ENCODE measurements around the gene SLC1A2. TPM values are rescaled to one million over a fixed set of nuclear protein-coding genes. Genes with fewer than 3 reads are reported as not detected.

The SLC1A2 gene
- total RNA-seq, 1 experiment from 2014 or later: 0.50 TPM

GRCh38 chr11:35238882-35239281 is 180.5 kb downstream of the SLC1A2 start:
- Histone ChIP-seq H3K9me3 (ENCODE audit: control insufficient read depth, low read depth, low read length) (no peaks in the 10 kb centered on the region), H3K4ac (ENCODE audit: low read depth, low read length) (no peak overlapping the region), H3K23me2 (ENCODE audit: insufficient read length, low read depth, low read length, poor library complexity, severe bottlenecking) (no peaks in the 10 kb centered on the region), H2BK15ac (ENCODE audit: low read depth, low read length) (no peak overlapping the region), H2BK5ac (ENCODE audit: insufficient read length, low read length) (no peak overlapping the region), H3K4me1 (ENCODE audit: insufficient read depth, low read length) (peaks cover 1% of the 10 kb centered on the region; the same call in 1 of the 2 replicates), H3K9ac (ENCODE audit: extremely low read depth, insufficient read length, low read length) (no peak overlapping the region), H2BK120ac (ENCODE audit: low read depth, low read length, poor library complexity, severe bottlenecking) (no peak overlapping the region), H3K23ac (ENCODE audit: insufficient read length, low read depth, low read length) (no peak overlapping the region), H3K4me2 (ENCODE audit: insufficient read depth, insufficient read length, low read length) (no peak overlapping the region), H3K56ac (ENCODE audit: insufficient read length, low read depth, low read length) (no peak overlapping the region), H2BK12ac (ENCODE audit: insufficient read length, low read depth, low read length) (no peak overlapping the region), H4K5ac (ENCODE audit: insufficient read length, low read depth, low read length) (no peak overlapping the region), H3K27ac (ENCODE audit: insufficient read length, low read depth, low read length) (no peak overlapping the region), H3K18ac (ENCODE audit: insufficient read length, low read depth, low read length) (no peak overlapping the region), H2AFZ (ENCODE audit: low read length) (no peak overlapping the region), H3K14ac (ENCODE audit: insufficient read depth, low read length) (no peak overlapping the region), H3K27me3 (ENCODE audit: insufficient read depth, low read length) (no peaks in the 10 kb centered on the region), H4K91ac (ENCODE audit: insufficient read length, low read depth, low read length) (no peak overlapping the region), H4K20me1 (ENCODE audit: control insufficient read depth, insufficient read depth, insufficient read length) (no peaks in the 10 kb centered on the region), H3T11ph (ENCODE audit: low read length) (no peak overlapping the region), H2AK5ac (ENCODE audit: insufficient read length, low read length) (no peak overlapping the region), H4K8ac (replicated peaks; ENCODE audit: insufficient read length, low read depth, low read length) (no peak overlapping the region), H2BK20ac (ENCODE audit: low read depth, low read length, poor library complexity, severe bottlenecking) (no peak overlapping the region), H3K79me2 (ENCODE audit: insufficient read depth, low read length) (no peaks in the 10 kb centered on the region), H3K79me1 (ENCODE audit: insufficient read depth, low read depth, low read length, poor library complexity, severe bottlenecking) (no peaks in the 10 kb centered on the region)
- Mint-ChIP-seq H3K27ac (no peak overlapping the region), H3K4me3 (no peak overlapping the region), H3K27me3 (ENCODE audit: low read depth) (no peaks in the 10 kb centered on the region; the same call in 1 of the 2 replicates), H3K4me1 (peaks cover 14 to 17% of the 10 kb centered on the region in 2 experiments), H3K9me3 (no peaks in the 10 kb centered on the region), H3K36me3 (ENCODE audit: insufficient read depth in 1 of 3, low read depth in 3 of 3) (0 out of 7 replicates have a peak, but pooled peaks cover 0 to 4% (median 0%) of the 10 kb centered on the region in 3 experiments)
- no peak for DNase-seq
- TF ChIP-seq CTCF (conservative IDR thresholded peaks at IDR 0.05): no peak
- WGBS (ENCODE audit: extremely low coverage, insufficient read length, low lambda C conversion rate): no CpG with 5 or more reads among the region's 1 CpG

Data from H9 (cell line).